ENCODE measurements around the gene TP53BP1. TPM values are rescaled to one million over a fixed set of nuclear protein-coding genes. Genes with fewer than 3 reads are reported as not detected.

TP53BP1 gene
- total RNA-seq, 1 donor, result 71.9 TPM

- TF ChIP-seq, protein P1, sequence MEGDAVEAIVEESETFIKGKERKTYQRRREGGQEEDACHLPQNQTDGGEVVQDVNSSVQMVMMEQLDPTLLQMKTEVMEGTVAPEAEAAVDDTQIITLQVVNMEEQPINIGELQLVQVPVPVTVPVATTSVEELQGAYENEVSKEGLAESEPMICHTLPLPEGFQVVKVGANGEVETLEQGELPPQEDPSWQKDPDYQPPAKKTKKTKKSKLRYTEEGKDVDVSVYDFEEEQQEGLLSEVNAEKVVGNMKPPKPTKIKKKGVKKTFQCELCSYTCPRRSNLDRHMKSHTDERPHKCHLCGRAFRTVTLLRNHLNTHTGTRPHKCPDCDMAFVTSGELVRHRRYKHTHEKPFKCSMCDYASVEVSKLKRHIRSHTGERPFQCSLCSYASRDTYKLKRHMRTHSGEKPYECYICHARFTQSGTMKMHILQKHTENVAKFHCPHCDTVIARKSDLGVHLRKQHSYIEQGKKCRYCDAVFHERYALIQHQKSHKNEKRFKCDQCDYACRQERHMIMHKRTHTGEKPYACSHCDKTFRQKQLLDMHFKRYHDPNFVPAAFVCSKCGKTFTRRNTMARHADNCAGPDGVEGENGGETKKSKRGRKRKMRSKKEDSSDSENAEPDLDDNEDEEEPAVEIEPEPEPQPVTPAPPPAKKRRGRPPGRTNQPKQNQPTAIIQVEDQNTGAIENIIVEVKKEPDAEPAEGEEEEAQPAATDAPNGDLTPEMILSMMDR (IDR thresholded peaks at IDR 0.05; ENCODE audit: insufficient read depth, low read length), result no peak
- DNase-seq (ENCODE audit: low read depth), result no peak
- H3K4me3 ChIP-seq (ENCODE audit: low read depth, low read length), result no peak overlapping the region
Measured at GRCh38 chr15:43529587-43530345, 36.8 kb upstream of the TP53BP1 start.

GRCh38 chr15:43529141-43529540, 36.2 kb upstream of the TP53BP1 start:
- DNase-seq (ENCODE audit: low read depth), result no peak
- TF ChIP-seq, protein P1 (IDR thresholded peaks at IDR 0.05; ENCODE audit: insufficient read depth, low read length), result no peak
- no peak overlapping the region for H3K4me3 ChIP-seq (ENCODE audit: low read depth, low read length)

DNA sequence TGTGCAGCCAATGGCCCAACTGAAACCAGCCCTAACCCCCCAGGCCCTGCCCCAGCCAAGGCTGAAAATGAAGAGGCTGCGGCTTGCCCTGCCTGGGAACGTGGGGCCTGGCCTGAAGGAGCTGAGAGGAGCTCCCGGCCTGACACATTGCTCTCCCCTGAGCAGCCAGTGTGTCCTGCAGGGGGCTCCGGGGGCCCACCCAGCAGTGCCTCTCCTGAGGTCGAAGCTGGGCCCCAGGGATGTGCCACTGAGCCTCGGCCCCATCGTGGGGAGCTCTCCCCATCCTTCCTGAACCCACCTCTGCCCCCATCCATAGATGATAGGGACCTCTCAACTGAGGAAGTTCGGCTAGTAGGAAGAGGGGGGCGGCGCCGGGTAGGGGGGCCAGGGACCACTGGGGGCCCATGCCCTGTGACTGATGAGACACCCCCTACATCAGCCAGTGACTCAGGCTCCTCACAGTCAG, 35.6 kb upstream of the TP53BP1 start:
- DNase-seq (ENCODE audit: low read depth), result no peak
- TF ChIP-seq, protein P1 (IDR thresholded peaks at IDR 0.05; ENCODE audit: insufficient read depth, low read length), result no peak
- no peak overlapping the region for H3K4me3 ChIP-seq (ENCODE audit: low read depth, low read length)

DNA sequence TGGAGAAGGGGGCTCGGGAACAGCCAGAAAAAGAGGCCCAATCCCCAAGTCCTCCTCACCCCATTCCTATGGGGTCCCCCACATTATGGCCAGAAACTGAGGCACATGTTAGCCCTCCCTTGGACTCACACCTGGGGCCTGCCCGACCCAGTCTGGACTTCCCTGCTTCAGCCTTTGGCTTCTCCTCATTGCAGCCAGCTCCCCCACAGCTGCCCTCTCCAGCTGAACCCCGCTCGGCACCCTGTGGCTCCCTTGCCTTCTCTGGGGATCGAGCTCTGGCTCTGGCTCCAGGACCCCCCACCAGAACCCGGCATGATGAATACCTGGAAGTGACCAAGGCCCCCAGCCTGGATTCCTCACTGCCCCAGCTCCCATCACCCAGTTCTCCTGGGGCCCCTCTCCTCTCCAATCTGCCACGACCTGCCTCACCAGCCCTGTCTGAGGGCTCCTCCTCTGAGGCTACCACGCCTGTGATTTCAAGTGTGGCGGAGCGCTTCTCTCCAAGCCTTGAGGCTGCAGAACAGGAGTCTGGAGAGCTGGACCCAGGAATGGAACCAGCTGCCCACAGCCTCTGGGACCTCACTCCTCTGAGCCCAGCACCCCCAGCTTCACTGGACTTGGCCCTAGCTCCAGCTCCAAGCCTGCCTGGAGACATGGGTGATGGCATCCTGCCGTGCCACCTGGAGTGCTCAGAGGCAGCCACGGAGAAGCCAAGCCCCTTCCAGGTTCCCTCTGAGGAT, 35.0 kb upstream of the TP53BP1 start:
- no peak overlapping the region for H3K4me3 ChIP-seq (ENCODE audit: low read depth, low read length)
- TF ChIP-seq, protein P1 (IDR thresholded peaks at IDR 0.05; ENCODE audit: insufficient read depth, low read length), result no peak
- DNase-seq (ENCODE audit: low read depth), result no peak

DNA sequence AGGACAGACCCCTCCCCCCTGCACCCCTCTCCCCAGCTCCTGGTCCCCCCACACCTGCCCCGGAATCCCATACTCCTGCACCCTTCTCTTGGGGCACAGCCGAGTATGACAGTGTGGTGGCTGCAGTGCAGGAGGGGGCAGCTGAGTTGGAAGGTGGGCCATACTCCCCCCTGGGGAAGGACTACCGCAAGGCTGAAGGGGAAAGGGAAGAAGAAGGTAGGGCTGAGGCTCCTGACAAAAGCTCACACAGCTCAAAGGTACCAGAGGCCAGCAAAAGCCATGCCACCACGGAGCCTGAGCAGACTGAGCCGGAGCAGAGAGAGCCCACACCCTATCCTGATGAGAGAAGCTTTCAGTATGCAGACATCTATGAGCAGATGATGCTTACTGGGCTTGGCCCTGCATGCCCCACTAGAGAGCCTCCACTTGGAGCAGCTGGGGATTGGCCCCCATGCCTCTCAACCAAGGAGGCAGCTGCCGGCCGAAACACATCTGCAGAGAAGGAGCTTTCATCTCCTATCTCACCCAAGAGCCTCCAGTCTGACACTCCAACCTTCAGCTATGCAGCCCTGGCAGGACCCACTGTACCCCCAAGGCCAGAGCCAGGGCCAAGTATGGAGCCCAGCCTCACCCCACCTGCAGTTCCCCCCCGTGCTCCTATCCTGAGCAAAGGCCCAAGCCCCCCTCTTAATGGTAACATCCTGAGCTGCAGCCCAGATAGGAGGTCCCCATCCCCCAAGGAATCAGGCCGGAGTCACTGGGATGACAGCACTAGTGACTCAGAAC, 34.3 kb upstream of the TP53BP1 start:
- DNase-seq (ENCODE audit: low read depth), result no peak
- TF ChIP-seq, protein P1 (IDR thresholded peaks at IDR 0.05; ENCODE audit: insufficient read depth, low read length), result no peak

GRCh38 chr15:43526261-43526930, 33.4 kb upstream of the TP53BP1 start:
- TF ChIP-seq, protein P1 (IDR thresholded peaks at IDR 0.05; ENCODE audit: insufficient read depth, low read length), result no peak
- DNase-seq (ENCODE audit: low read depth), result no peak

More for the DNA sequence above, 34.3 kb upstream of the TP53BP1 start:
- no peak overlapping the region for H3K4me3 ChIP-seq (ENCODE audit: low read depth, low read length)

More at GRCh38 chr15:43526261-43526930, 33.4 kb upstream of the TP53BP1 start:
- no peak overlapping the region for H3K4me3 ChIP-seq (ENCODE audit: low read depth, low read length)
